OCI-LY7 (cell line): ENCODE measurements around the gene ZNF224.

ENCODE experiments used
- CTCF ChIP-seq: fragments of 200-600 bp; sonication (generic); conservative IDR thresholded peaks from 2 replicates; pipeline ENCODE4 v1.5.1; 2014; ENCODE audit warnings: mild to moderate bottlenecking, antibody characterized with exemption, low read length, moderate library complexity, mixed read lengths
- EZH2phosphoT487 ChIP-seq: fragments of 200-600 bp; sonication (generic); IDR thresholded peaks from 2 replicates; pipeline ENCODE4 v1.6.1; 2018; ENCODE audit warnings: low read depth, borderline replicate concordance, mild to moderate bottlenecking, mixed run types, antibody characterized with exemption, low read length, moderate library complexity, mixed read lengths

GRCh38 chr19:44141191-44142058 lies 47.3 kb downstream of the ZNF224 start, which contains the start of gene ZNF234:
- TF ChIP-seq CTCF (no peak), EZH2phosphoT487 (no peak)
